Colonic mucosa (tissue), 4 donors: Measurements from ENCODE around the gene CALML4. TPM values are rescaled to one million over a fixed set of nuclear protein-coding genes. Genes with fewer than 3 reads are reported as not detected.

Experiments used
- DNase-seq: peaks from one replicate; pipeline ENCODE4 v3.0.0-alpha.2; 2020
- H3K27ac ChIP-seq: fragments of 200-600 bp; one replicate; pipeline ENCODE4 v1.8.0; 2021
- H3K27me3 ChIP-seq: fragments of 200-600 bp; one replicate; pipeline ENCODE4 v1.8.0; 2021
- H3K36me3 ChIP-seq: fragments of 200-600 bp; one replicate; pipeline ENCODE4 v1.8.0; 2021
- H3K4me1 ChIP-seq: fragments of 200-600 bp; one replicate; pipeline ENCODE4 v1.8.0; 2021; ENCODE audit warnings: mild to moderate bottlenecking
- H3K4me3 ChIP-seq: fragments of 200-600 bp; one replicate; pipeline ENCODE4 v1.8.0; 2021
- H3K9ac ChIP-seq, 2 donors: one replicate each; pipeline ENCODE4 v1.7.0; 2013; ENCODE audit warnings: control low read depth in 2 of 2, low read depth in 2 of 2, low read length in 2 of 2
- H3K9me3 ChIP-seq: fragments of 200-600 bp; one replicate; pipeline ENCODE4 v1.8.0; 2021
- CTCF ChIP-seq: fragments of 200-600 bp; IDR thresholded peaks from one replicate; pipeline ENCODE4 v1.8.0; 2022; ENCODE audit warnings: antibody characterized with exemption, mild to moderate bottlenecking
- intact Hi-C: fragments of 100-400 bp; cut with DNase I; formaldehyde crosslinking; loops from one replicate; pipeline ENCODE4 v1.14.1; 2022
- total RNA-seq, 2 donors: library from RNA; stranded (reverse); fragmentation: NEBNext Ultra II Directional in 1 of 2; extraction: Animal tissue kit (Norgen Biotek cat#: 25700) in 1 of 2; gene quantifications; one replicate each; pipeline ENCODE4 v1.2.1, GENCODE V29; 2021
- donor health status: healthy.
- donor health status: DM: no; HTN: no; CAD: no.
- donor health status: DM: no; HTN: no; CAD: no.

CALML4 gene
- total RNA-seq, 2 donors from 2014 or later, result 111 to 126 TPM

GRCh38 chr15:68200016-68200861 is 4.9 kb downstream of the CALML4 start:
- Histone ChIP-seq H3K36me3 (no peaks in the 10 kb centered on the region), H3K27me3 (no peaks in the 10 kb centered on the region), H3K9me3 (no peaks in the 10 kb centered on the region), H3K4me1 (peaks cover 10% of the 10 kb centered on the region), H3K4me3 (no peak overlapping the region), H3K27ac (no peak overlapping the region), H3K9ac (no peak overlapping the region)
- no peak for DNase-seq
- intact Hi-C loops, result no loop called here
- no peak for TF ChIP-seq CTCF

DNA sequence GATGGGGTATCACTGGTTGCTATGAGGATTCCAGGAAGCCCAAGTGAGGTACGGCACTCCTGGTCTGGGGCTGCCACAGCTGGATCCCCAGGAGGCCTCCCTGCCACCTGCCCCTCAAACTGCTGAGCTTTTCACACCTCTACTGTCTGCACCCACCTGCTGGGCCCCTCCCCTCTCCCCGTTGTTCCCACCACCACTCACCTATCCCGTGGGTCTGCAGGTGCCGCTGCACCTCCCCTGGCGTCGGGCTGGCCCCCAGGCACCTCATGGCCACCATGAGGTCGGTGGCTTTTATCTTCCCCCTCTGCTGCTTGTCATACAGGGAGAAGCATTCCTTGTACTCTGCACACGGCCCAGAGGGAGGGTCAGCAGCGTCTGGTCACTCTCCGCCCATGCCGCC is 5.8 kb downstream of the CALML4 start:
- no peak overlapping the region for H3K27ac ChIP-seq
- no peaks in the 10 kb centered on the region for H3K36me3 ChIP-seq
- no peak overlapping the region for H3K9ac ChIP-seq
- no peak for TF ChIP-seq CTCF
- H3K27me3 ChIP-seq, result no peaks in the 10 kb centered on the region
- no peak overlapping the region for H3K4me3 ChIP-seq
- no peak for DNase-seq
- intact Hi-C loops, result no loop called here
- no peaks in the 10 kb centered on the region for H3K9me3 ChIP-seq
- peaks cover 10% of the 10 kb centered on the region for H3K4me1 ChIP-seq

- intact Hi-C loops, result no loop called here
- H3K4me3 ChIP-seq, result no peak overlapping the region
- no peaks in the 10 kb centered on the region for H3K27me3 ChIP-seq
- H3K4me1 ChIP-seq, result peaks cover 10% of the 10 kb centered on the region
- no peaks in the 10 kb centered on the region for H3K9me3 ChIP-seq
- H3K27ac ChIP-seq, result no peak overlapping the region
- TF ChIP-seq CTCF, result no peak
- H3K36me3 ChIP-seq, result peaks cover 8% of the 10 kb centered on the region
- no peak overlapping the region for H3K9ac ChIP-seq
- no peak for DNase-seq
Observed at GRCh38 chr15:68197661-68198437, 7.3 kb downstream of the CALML4 start.

DNA sequence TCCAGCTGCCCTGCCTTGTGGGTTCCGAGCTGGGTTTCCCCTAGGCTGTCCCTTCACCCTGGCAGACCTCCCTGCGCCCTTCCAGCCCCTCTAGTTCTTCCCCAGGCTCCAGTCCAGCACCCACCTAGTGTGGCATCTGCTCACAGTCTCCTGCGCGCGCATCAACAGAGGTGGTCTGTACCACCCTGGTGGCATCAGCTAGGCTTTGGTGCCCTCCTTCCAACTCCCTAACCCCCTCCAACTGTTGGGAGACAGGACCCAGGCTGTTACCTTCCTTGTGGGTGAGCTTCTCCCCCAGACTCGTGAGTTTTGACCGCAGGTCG is 8.0 kb downstream of the CALML4 start:
- Histone ChIP-seq H3K4me3 (no peak overlapping the region), H3K9ac (no peak overlapping the region), H3K9me3 (no peaks in the 10 kb centered on the region), H3K36me3 (peaks cover 11% of the 10 kb centered on the region), H3K27ac (no peak overlapping the region), H3K4me1 (peaks cover 10% of the 10 kb centered on the region), H3K27me3 (no peaks in the 10 kb centered on the region)
- no peak for TF ChIP-seq CTCF
- DNase-seq, result no peak
- intact Hi-C loops, result no loop called here

DNA sequence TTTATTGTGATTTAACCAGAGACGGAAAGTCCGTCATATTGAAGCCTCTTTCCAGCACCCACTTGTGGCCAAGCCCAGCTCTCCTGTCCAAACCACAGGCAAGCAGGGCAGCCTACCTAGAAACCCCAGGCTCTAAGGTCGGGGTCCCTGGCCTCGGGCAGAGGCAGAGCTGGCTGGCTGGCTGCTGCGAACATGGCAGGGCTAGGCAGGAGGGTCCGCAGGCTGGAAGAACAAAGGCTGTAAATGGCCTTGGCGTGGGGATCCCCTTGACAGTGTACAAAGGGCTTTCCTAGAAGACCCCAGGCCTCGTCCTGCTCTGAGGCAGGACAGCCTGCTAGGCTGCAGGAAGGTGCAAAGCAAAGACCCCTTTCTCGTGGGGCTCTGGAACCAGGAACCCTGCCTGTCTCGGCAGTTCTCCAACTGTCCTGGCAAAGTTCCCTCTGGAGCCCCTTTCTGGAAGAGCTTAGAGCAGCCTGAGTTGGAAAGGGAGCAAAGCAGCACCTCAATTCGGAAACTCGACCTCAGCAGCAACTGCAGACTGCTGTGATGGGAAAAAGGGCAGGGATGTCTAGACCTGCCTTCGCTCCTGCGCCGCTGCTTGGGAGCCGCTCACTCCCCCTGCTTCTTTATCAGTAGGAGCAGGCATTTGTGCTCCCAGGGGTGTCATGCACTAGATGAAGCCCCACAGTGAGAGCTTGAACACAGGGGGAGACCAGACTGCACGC is 8.5 kb downstream of the CALML4 start:
- Histone ChIP-seq H3K36me3 (peaks cover 11% of the 10 kb centered on the region), H3K4me1 (peaks cover 10% of the 10 kb centered on the region), H3K9me3 (no peaks in the 10 kb centered on the region), H3K27ac (no peak overlapping the region), H3K27me3 (no peaks in the 10 kb centered on the region), H3K9ac (no peak overlapping the region), H3K4me3 (no peak overlapping the region)
- DNase-seq, result no peak
- TF ChIP-seq CTCF, result no peak
- intact Hi-C loops, result no loop called here
